HG02763 (cell line): ENCODE data around the gene TMEM31.
"Not testable (repeated sequence)": the region's sequence is repeated elsewhere in the genome, so short reads cannot be mapped to it uniquely, and the experiment has no call there.

Experiments
- ATAC-seq: cut with Tn5 transposase; IDR thresholded peaks from one replicate; pipeline ENCODE4 v1.9.1; 2021; ENCODE audit warnings: mild to moderate bottlenecking, moderate library complexity; ENCODE audit not compliant: unreplicated experiment

TMEM31 gene

DNA sequence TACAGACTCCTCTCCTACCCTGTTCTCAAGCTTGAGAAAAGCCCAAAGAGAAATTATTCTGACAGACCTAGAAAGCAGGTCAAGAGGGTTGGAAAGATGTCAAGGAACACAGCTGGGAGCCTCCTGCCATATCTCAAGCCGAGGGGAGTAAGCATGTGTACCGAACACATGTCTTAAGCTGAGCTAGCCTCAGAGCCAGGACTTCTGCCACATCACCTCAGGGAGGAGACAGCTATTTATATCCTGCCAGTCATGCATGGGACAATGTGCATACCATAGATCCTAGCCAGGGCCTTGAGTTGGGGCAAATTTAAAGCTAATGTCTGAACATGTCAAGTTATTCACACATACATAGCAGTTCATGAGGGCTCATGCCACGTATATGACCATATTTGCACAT is 11.8 kb downstream of the TMEM31 start:
- ATAC-seq = no peak

DNA sequence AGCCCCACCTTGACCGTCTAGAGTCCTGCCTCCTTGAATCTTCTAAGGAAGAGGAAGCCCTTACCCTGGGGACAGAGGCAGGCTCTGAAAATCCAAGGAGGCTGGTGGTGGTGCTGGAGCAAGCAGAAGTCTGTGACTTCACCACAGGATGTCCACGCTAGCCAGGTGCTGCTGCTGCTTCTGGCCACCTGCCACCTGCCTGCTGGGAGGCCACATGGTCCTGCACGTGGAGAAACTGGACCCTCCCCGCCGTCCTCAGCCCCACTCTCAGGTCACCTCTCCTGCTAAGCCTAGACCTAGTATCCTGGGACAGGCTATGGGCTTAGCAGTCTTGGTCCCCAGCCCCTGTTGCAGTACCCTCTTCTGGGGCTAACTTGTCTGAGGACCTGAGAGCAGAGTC is 15.8 kb downstream of the TMEM31 start:
- ATAC-seq = no peak

GRCh38 chrX:103727115-103727514 is 16.4 kb downstream of the TMEM31 start:
- ATAC-seq = no peak

DNA sequence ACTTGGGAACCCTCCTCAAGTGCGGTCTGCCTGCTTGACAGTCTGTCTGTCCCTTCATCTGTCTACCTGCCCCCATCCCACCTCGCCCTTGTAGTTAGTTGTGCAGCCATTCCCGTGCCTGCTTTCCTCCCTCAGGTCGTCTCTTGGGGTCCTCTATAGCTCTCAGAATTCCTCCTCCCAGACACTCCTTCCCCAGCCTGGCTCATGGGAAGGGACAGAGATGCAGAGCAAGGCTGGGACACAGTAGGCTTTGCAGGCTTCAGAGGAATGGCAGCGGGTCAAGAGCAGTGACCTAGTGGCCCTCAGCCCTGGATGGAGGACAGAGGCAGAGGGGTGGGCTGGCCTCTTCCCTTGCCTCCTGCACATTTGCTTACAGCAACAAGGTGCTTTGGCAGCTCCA is 18.3 kb downstream of the TMEM31 start:
- ATAC-seq = no peak

GRCh38 chrX:103730147-103730795 is 19.6 kb downstream of the TMEM31 start:
- ATAC-seq = no peak

DNA sequence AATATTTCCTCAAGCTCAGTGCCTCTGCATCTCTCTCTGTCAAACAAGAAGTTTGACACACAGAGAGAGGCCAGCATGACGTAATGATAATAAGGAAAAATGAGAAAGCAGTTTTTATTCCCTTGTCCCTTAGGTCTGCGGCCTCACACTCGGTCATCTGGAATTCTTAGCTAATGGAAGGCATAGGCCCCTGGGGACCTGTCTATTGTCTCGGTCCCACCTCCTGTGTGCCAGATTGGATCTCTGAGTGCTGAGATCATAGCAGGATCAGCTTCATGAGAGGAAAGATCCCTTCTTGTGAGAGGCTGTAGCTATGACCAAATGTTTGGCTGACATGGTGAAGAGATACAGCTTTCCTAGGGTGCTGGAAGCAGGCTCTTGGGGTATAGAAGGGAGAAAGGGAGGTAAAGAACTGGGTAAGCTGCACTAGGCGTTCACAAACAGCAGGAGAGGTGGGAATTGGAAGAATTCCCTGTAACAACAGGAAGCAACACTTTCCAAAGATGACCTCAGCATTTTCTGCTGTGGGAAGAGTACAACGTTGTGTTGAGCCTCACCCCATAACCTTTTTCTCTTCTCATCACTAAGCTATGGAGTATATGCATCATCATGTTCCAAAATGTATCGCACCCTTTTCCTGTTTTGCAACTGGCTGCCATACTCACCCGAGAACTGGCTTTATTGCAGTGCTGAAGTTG is 20.2 kb downstream of the TMEM31 start:
- ATAC-seq = no peak

- no peak for ATAC-seq
Measured at GRCh38 chrX:103733017-103733416, 22.3 kb downstream of the TMEM31 start.

DNA sequence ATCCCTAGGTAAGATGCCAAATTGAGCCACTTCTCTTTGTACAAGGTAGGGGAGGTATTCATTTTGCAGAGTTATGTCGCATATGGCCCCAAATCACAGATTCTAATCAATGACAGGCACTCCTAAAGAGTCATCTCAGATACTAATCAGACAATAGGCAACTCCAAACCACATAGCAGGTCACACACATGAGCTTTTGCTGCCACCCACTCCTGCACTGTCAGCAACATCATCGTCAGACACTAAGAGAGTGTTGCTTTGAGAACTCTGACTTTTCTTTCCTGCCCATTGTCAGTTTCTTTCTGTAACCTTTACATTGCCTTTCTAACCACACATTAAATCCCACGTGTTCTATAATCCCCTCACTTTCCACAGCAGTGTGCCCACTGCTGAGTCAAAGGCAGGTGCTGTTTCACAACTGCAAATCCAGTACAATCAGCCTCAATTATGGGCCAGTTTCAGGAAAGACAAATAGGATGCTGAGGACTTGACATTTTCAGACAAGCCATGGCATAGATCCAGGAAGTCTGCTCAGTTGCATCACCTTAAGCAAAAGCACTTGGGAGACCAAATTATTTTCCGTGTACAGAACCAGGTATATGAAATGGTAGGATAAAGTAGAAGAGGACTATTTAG is 23.5 kb downstream of the TMEM31 start:
- ATAC-seq = no peak

- no peak for ATAC-seq
Measured at GRCh38 chrX:103737696-103738095, 27.0 kb downstream of the TMEM31 start.

- no peak for ATAC-seq
Measured at GRCh38 chrX:103739421-103739820, 28.7 kb downstream of the TMEM31 start.

- ATAC-seq = no peak
Measured at GRCh38 chrX:103741879-103742278, 31.2 kb downstream of the TMEM31 start.

- ATAC-seq = no peak
Measured at GRCh38 chrX:103742339-103742738, 31.6 kb downstream of the TMEM31 start.

- no peak for ATAC-seq
Measured at GRCh38 chrX:103747163-103747562, 36.5 kb downstream of the TMEM31 start.

GRCh38 chrX:103754401-103754800 is 43.7 kb downstream of the TMEM31 start:
- ATAC-seq = no peak

- ATAC-seq = no peak
Measured at GRCh38 chrX:103756736-103757135, 46.0 kb downstream of the TMEM31 start.

DNA sequence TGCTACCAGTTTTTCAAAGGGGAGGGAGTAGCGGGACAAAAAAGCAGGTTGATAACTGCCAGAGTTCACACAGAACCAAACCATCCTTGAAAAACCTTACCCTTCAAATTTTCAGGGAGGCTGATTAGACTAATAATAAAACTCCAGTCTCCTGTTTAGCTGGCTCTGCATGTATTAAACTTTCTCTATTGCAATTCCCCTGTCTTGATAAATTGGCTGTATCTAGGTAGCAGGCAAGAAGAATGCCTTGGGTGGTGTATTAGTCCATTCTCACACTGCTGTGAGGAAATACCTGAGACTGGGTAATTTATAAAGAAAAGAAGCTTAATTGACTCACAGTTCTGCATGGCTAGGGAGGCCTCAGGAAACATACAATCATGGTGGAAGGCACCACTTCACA is 47.8 kb downstream of the TMEM31 start:
- ATAC-seq = no peak

- not testable (repeated sequence) for ATAC-seq
Measured at GRCh38 chrX:103763541-103763940, 52.8 kb downstream of the TMEM31 start.
